B cell (primary cell): ENCODE results near the gene PTX4. TPM values are rescaled to one million over a fixed set of nuclear protein-coding genes. Genes with fewer than 3 reads are reported as not detected.

ENCODE experiments used
- ATAC-seq: fragments of 200-7000 bp; cut with Tn5 transposase; one replicate; pipeline ENCODE4 v1.10.0; 2021; ENCODE audit warnings: low read depth, mild to moderate bottlenecking, moderate number of reproducible peaks, moderate library complexity
- CTCF ChIA-PET: fragments of 350-600 bp; sonication (Branson Sonifier 250); formaldehyde crosslinking; loops from one replicate; lab custom pipeline; 2021; ENCODE audit warnings: antibody characterized with exemption, inconsistent platforms; lab: Charles Lee
- POLR2A ChIA-PET: fragments of 350-600 bp; sonication (Branson Sonifier 250); formaldehyde crosslinking; loops from one replicate; lab custom pipeline; 2021; ENCODE audit warnings: antibody characterized with exemption; lab: Charles Lee
- DNase-seq: peaks from one replicate; pipeline ENCODE4 v3.0.0; 2013
- H2AFZ ChIP-seq: 2 replicates; pipeline ENCODE4 v1.6.1; 2012; ENCODE audit warnings: mild to moderate bottlenecking, low read depth, low read length; ENCODE audit not compliant: insufficient read depth, poor library complexity, severe bottlenecking
- H3K27ac ChIP-seq, 2 donors: 1 replicate in 1 of 2; 2 replicates in 1 of 2; pipeline ENCODE4 v1.5.1; 2012 to 2013; ENCODE audit warnings: low read length in 2 of 2, mild to moderate bottlenecking in 2 of 2, moderate library complexity in 1 of 2
- H3K27me3 ChIP-seq, 4 experiments: fragments of 200-600 bp in 1 of 4; sonication (generic) in 1 of 4; replicated peaks in 1 of 4; 1 replicate in 2 of 4; 2 replicates in 2 of 4; pipeline versions ENCODE4 v1.6.1 to v1.7.0; 2013 to 2016; ENCODE audit warnings: low read length in 3 of 4, mild to moderate bottlenecking in 2 of 4, mixed read lengths in 1 of 4, moderate library complexity in 1 of 4; ENCODE audit not compliant: insufficient read depth in 4 of 4, control insufficient read depth in 3 of 4; ENCODE audit errors: control extremely low read depth in 1 of 4
- H3K36me3 ChIP-seq, 2 experiments: replicated peaks in 1 of 2; 1 replicate in 1 of 2; 2 replicates in 1 of 2; pipeline versions ENCODE4 v1.6.1 to v1.7.1; 2013; ENCODE audit warnings: low read length in 1 of 2; ENCODE audit not compliant: insufficient read depth in 2 of 2, control insufficient read depth in 1 of 2; ENCODE audit errors: control extremely low read depth in 1 of 2, extremely low read depth in 1 of 2
- H3K4me1 ChIP-seq, 2 donors: fragments of 200-600 bp in 1 of 2; sonication (generic) in 1 of 2; 1 replicate in 1 of 2; 2 replicates in 1 of 2; pipeline versions ENCODE4 v1.5.1 to v1.6.1; 2013 to 2017; ENCODE audit warnings: low read length in 2 of 2; ENCODE audit not compliant: control insufficient read depth in 2 of 2, insufficient read depth in 2 of 2
- H3K4me2 ChIP-seq: replicated peaks from 2 replicates; pipeline ENCODE3; 2012; ENCODE audit warnings: mild to moderate bottlenecking, low read depth, low read length; ENCODE audit not compliant: poor library complexity, severe bottlenecking
- H3K4me3 ChIP-seq, 5 experiments: fragments of 200-600 bp in 1 of 5; sonication (generic) in 1 of 5; 1 replicate in 3 of 5; 2 replicates in 2 of 5; pipeline versions ENCODE4 v1.5.1 to v1.7.0; 2011 to 2016; ENCODE audit warnings: low read length in 4 of 5, mild to moderate bottlenecking in 4 of 5, low read depth in 2 of 5, control low read depth in 1 of 5, moderate library complexity in 1 of 5; ENCODE audit not compliant: insufficient read depth in 1 of 5; ENCODE audit errors: control extremely low read depth in 1 of 5, extremely low read depth in 1 of 5
- H3K79me2 ChIP-seq: fragments of 200-600 bp; sonication (generic); one replicate; pipeline ENCODE4 v1.6.0; 2016; ENCODE audit warnings: low read length; ENCODE audit not compliant: control insufficient read depth, insufficient read depth
- H3K9ac ChIP-seq: fragments of 200-600 bp; sonication (generic); 2 replicates; pipeline ENCODE4 v1.6.1; 2017; ENCODE audit warnings: mild to moderate bottlenecking, low read length, moderate library complexity
- H3K9me3 ChIP-seq, 3 donors: one replicate each; pipeline versions ENCODE4 v1.6.1 to v1.7.1; 2013; ENCODE audit warnings: low read length in 2 of 3; ENCODE audit not compliant: control insufficient read depth in 2 of 3, insufficient read depth in 1 of 3; ENCODE audit errors: control extremely low read depth in 1 of 3
- H4K20me1 ChIP-seq: 2 replicates; pipeline ENCODE4 v1.6.0; 2012; ENCODE audit warnings: mild to moderate bottlenecking, low read length; ENCODE audit not compliant: insufficient read depth, control insufficient read depth, poor library complexity, severe bottlenecking
- H3K27ac Mint-ChIP-seq: one replicate; pipeline ENCODE4 v1.8.0; 2021; ENCODE audit warnings: mixed read lengths
- H3K27me3 Mint-ChIP-seq: one replicate; pipeline ENCODE4 v1.8.0; 2021; ENCODE audit warnings: mixed read lengths
- H3K4me1 Mint-ChIP-seq: one replicate; pipeline ENCODE4 v1.8.0; 2021; ENCODE audit warnings: mixed read lengths
- H3K4me3 Mint-ChIP-seq: one replicate; pipeline ENCODE4 v1.8.0; 2021; ENCODE audit warnings: mixed read lengths
- H3K9me3 Mint-ChIP-seq: one replicate; pipeline ENCODE4 v1.8.0; 2022; ENCODE audit warnings: mixed read lengths; ENCODE audit not compliant: insufficient read depth
- EZH2 ChIP-seq: IDR thresholded peaks from 2 replicates; pipeline ENCODE4 v1.6.1; 2012; ENCODE audit warnings: borderline replicate concordance, low read depth, mild to moderate bottlenecking, moderate library complexity, low read length; ENCODE audit not compliant: insufficient read depth, poor library complexity, severe bottlenecking
- WGBS: methylation state at CpG from one replicate; pipeline ENCODE4 v1.1.5; 2013; ENCODE audit warnings: missing lambda C conversion rate; ENCODE audit not compliant: insufficient coverage; 5-methylcytosine and 5-hydroxymethylcytosine counted together
- intact Hi-C: fragments of 100-400 bp; cut with micrococcal nuclease; formaldehyde crosslinking; loops from one replicate; pipeline ENCODE4 v1.10.0; 2022
- polyA plus RNA-seq: library from polyadenylated mRNA; depleted of rRNA; stranded (reverse); fragments of >200 nt; gene quantifications from 2 replicates; pipeline ENCODE4 v1.2.3, GENCODE V29; 2012
- total RNA-seq, 2 donors: library from RNA; stranded (reverse); fragments of 120-200 nt in 1 of 2; gene quantifications; 1 replicate in 1 of 2; 2 replicates in 1 of 2; pipeline versions ENCODE4 v1.2.3 to v1.2.4, GENCODE V29; 2013 to 2022
- TF ChIP-seq, protein P1 (sequence below): fragments of 200-600 bp; IDR thresholded peaks from one replicate; pipeline ENCODE4 v1.8.0; 2022; ENCODE audit warnings: antibody characterized with exemption, mild to moderate bottlenecking

PTX4 gene
- total and polyA plus RNA-seq, 2 donors (not counting 1 experiment from before 2014, with no cell fraction given): 0.33 TPM; not detected in 1

DNA sequence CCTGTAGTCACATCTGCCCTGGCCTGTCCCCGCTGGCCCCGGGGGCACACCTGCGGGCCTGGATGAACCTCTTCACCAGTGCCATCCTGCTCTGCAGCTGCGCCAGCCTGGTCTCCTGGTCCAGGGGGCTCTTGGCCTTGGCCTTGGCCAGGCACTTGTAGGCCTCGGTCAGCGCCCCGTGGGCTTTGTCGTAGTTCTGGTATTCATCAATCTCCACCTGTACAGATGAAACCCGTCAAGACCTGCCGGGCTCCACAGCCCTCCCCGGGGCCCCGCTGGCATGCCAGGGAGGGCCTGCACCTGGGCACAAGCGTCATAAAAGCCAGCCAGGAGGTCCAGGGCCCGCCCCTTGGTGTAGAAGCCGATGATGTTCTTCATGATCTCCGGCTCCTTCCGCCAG, 31.1 kb upstream of the PTX4 start:
- Histone ChIP-seq H3K27ac (no peak overlapping the region), H3K36me3 (no peaks in the 10 kb centered on the region), H3K27me3 (no peaks in the 10 kb centered on the region), H3K4me2 (no peak overlapping the region), H4K20me1 (no peaks in the 10 kb centered on the region), H2AFZ (no peak overlapping the region), H3K9ac (no peak overlapping the region), H3K9me3 (peaks cover 0 to 6% (median 0%) of the 10 kb centered on the region in 3 donors), H3K4me1 (no peaks in the 10 kb centered on the region), H3K79me2 (no peaks in the 10 kb centered on the region), H3K4me3 (no peak overlapping the region)
- no peak overlapping the region for H3K4me3 Mint-ChIP-seq
- ChIA-PET POLR2A (no interaction called here), CTCF (no interaction called here)
- no peaks in the 10 kb centered on the region for H3K4me1 Mint-ChIP-seq
- no peak overlapping the region for H3K27ac Mint-ChIP-seq
- WGBS: 95% methylated on average over 15 of the region's 17 CpGs
- TF ChIP-seq, protein P1, sequence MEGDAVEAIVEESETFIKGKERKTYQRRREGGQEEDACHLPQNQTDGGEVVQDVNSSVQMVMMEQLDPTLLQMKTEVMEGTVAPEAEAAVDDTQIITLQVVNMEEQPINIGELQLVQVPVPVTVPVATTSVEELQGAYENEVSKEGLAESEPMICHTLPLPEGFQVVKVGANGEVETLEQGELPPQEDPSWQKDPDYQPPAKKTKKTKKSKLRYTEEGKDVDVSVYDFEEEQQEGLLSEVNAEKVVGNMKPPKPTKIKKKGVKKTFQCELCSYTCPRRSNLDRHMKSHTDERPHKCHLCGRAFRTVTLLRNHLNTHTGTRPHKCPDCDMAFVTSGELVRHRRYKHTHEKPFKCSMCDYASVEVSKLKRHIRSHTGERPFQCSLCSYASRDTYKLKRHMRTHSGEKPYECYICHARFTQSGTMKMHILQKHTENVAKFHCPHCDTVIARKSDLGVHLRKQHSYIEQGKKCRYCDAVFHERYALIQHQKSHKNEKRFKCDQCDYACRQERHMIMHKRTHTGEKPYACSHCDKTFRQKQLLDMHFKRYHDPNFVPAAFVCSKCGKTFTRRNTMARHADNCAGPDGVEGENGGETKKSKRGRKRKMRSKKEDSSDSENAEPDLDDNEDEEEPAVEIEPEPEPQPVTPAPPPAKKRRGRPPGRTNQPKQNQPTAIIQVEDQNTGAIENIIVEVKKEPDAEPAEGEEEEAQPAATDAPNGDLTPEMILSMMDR: no peak
- no peak for TF ChIP-seq EZH2
- intact Hi-C loops: no loop called here
- ATAC-seq (no peak), DNase-seq (no peak)
- H3K9me3 Mint-ChIP-seq: no peaks in the 10 kb centered on the region
- H3K27me3 Mint-ChIP-seq: no peaks in the 10 kb centered on the region

DNA sequence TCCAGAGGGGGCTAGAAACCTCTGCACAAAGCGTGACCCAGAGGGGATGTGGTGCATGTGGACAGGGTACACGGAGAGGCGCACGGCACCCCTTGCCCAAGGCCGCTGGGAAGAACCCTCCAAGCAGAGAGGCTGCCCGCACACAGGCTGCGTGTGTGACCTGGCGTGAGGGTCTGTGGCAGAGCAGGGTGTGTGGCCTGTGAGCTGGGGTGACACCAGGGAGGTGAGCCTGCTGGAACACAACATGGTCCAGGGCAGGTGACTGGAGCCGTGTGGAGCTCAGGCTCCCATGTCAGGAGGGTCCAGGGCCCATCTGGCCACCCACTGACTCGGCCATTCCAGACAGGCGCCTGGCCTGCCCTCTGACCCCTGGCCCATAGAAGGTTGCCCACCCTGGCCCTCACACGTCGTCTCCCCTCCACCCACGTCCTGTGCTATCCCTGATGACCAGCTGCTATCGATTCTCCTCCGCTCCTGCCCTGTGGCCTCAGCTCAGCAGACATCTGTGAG, 29.9 kb upstream of the PTX4 start:
- POLR2A ChIA-PET: no interaction called here
- no peaks in the 10 kb centered on the region for H3K4me1 ChIP-seq
- no peaks in the 10 kb centered on the region for H3K27me3 ChIP-seq
- H3K9ac ChIP-seq: no peak overlapping the region
- no peak overlapping the region for H3K27ac Mint-ChIP-seq
- no peaks in the 10 kb centered on the region for H3K36me3 ChIP-seq
- no peaks in the 10 kb centered on the region for H4K20me1 ChIP-seq
- no peak overlapping the region for H3K4me3 Mint-ChIP-seq
- no peak overlapping the region for H3K4me2 ChIP-seq
- H3K27me3 Mint-ChIP-seq: no peaks in the 10 kb centered on the region
- DNase-seq: no peak
- no peaks in the 10 kb centered on the region for H3K79me2 ChIP-seq
- ATAC-seq: no peak
- no peaks in the 10 kb centered on the region for H3K9me3 Mint-ChIP-seq
- H3K9me3 ChIP-seq: peaks cover 0 to 16% (median 7%) of the 10 kb centered on the region in 3 donors
- TF ChIP-seq EZH2: no peak
- TF ChIP-seq, protein P1: no peak
- intact Hi-C loops: no loop called here
- 95% methylated on average over 13 of the region's 16 CpGs for WGBS
- no peaks in the 10 kb centered on the region for H3K4me1 Mint-ChIP-seq
- no peak overlapping the region for H3K4me3 ChIP-seq
- H3K27ac ChIP-seq: no peak overlapping the region
- H2AFZ ChIP-seq: no peak overlapping the region
- CTCF ChIA-PET: no interaction called here
